Islet of Langerhans (tissue), 1 donor: ENCODE results near the gene LAIR2.

Experiments used
- FAIRE-seq: peaks from one replicate; lab custom pipeline; 2011; peaks lifted over from hg19 to GRCh38; lab: Jason Lieb, UNC

Gene LAIR2

DNA sequence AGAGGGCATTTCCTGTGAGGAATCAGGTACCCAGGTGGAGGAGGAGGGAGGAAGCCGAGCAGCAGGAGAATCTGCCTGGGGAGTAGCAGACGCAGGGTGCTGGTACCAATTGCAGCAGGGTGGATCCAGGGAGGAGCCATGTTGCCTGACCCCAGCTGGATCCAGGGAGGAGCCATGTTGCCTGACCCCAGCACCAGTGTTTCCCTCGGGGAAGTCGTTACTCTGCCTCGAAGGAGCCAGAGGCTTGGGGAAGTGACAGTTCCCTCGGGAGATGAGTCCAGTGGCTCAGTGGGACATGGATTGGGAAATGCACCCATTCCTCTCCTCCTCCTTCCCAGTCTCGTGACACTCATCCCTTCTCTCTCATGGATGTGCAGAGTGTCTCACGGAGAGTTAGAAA lies 31.5 kb downstream of the LAIR2 start:
- no peak for FAIRE-seq

DNA sequence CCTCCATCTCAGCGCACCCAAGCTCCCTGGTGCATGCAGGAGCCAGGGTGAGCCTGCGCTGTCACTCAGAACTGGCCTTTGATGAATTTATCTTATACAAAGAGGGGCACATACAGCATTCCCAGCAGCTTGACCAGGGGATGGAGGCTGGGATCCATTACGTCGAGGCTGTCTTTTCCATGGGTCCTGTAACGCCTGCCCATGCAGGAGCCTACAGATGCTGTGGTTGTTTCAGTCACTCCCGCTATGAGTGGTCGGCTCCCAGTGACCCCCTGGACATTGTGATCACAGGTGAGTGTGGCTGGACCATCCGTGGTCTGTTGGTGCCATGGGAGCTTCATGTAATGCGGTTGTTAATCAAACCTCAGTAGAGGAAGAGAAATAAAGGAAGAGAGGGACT lies 33.0 kb downstream of the LAIR2 start:
- FAIRE-seq, result no peak

- FAIRE-seq, result no peak
Observed at GRCh38 chr19:54536956-54537355, 34.3 kb downstream of the LAIR2 start.

DNA sequence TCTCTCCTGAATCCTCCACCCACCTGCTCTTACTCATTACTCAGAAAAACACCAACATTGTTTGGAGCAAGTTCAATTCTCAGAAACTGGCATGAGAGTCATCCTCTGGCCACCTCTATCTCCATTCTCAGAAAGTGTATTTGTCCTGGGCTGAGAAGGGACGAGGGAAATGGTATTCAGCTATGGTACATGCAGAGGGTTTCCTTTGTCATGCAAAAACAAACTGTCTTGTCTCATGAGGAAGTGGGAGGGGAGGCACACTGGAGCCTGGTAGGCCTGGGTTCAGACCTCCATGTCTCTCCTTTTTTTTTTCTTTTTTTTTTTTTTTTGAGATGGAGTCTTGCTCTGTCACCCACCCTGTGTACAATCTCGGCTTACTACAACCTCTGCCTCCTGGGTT lies 39.1 kb downstream of the LAIR2 start:
- FAIRE-seq, result no peak

GRCh38 chr19:54548806-54549205 lies 46.2 kb downstream of the LAIR2 start:
- FAIRE-seq, result no peak

GRCh38 chr19:54549224-54549623 lies 46.6 kb downstream of the LAIR2 start:
- FAIRE-seq, result no peak

- FAIRE-seq, result no peak
Observed at GRCh38 chr19:54551293-54551692, 48.7 kb downstream of the LAIR2 start.

GRCh38 chr19:54551950-54552912 lies 49.6 kb downstream of the LAIR2 start:
- no peak for FAIRE-seq

DNA sequence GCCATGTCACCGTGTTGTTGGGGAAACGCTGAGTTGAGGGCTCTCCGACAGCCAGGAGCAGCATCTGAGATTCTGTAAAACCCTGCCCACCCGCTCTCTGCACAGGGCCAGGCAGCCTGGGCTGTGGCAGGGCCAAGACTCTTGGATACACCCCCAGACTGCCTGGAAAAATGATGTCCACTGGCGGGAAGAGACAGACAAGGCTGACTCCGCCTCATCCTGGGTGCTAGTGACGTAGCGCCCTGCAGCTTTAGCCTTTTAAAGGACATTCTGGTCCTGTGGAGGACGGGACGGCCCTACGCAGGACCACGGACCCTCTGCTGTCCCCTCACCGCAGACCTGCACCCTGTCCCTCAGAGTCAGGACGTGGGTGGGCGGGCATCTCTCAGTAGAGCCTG lies 50.3 kb downstream of the LAIR2 start:
- FAIRE-seq, result no peak

GRCh38 chr19:54554006-54554405 lies 51.4 kb downstream of the LAIR2 start:
- FAIRE-seq, result no peak

DNA sequence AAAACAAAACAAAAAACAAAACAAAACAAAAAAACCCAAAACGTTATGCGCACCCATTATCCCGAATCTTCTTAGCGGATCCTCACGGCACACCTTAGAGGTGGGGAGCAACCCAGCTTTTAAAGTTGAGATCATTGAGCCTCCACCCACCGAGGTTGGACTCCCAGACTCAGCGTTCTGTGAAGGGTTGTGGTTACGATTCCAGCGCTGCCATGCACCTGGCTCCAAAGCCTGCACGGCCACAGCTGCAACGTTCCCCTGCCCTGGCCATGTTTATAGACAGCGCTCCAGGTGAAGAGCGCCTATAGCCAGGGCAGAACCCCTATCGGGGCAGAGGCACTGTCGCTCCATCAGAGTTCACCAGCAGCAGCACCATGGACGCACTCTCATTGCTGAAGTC lies 52.3 kb downstream of the LAIR2 start:
- no peak for FAIRE-seq

GRCh38 chr19:54556194-54556593 lies 53.6 kb downstream of the LAIR2 start:
- no peak for FAIRE-seq

DNA sequence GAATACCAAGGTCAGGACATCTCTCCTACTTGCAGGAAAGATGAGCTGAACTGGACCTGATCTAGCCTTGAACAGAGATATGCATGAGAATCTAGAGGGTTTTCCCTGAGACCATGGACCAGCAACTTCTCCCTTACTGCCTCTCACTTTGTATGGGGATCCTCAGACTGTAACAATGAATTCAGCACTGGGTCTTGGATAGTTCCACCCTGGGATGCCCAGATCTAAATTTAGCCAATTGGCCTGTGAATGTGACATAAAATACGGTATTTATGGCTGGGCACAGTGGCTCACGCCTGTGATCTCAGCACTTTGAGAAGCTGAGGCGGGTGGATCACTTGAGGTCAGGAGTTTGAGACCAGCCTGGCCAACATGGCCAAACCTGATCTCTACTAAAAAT lies 55.7 kb downstream of the LAIR2 start:
- no peak for FAIRE-seq
